ENCODE data around the gene GIGYF2.
"Not testable (repeated sequence)": the region's sequence is repeated elsewhere in the genome, so short reads cannot be mapped to it uniquely, and the experiment has no call there.

Gene GIGYF2

GRCh38 chr2:232836934-232837333, 139.8 kb downstream of the GIGYF2 start:
- H3K4me1 ChIP-seq (ENCODE audit: insufficient read depth, low read length): peaks cover 12% of the 10 kb centered on the region; the same call in 1 of the 2 replicates
- no peak overlapping the region for H3K9ac ChIP-seq (ENCODE audit: low read depth, low read length)
- no peaks in the 10 kb centered on the region for H3K9me3 ChIP-seq (ENCODE audit: control insufficient read depth, insufficient read depth, low read length)
- peaks cover 18% of the 10 kb centered on the region for H3K36me3 ChIP-seq (ENCODE audit: insufficient read depth, low read length)

DNA sequence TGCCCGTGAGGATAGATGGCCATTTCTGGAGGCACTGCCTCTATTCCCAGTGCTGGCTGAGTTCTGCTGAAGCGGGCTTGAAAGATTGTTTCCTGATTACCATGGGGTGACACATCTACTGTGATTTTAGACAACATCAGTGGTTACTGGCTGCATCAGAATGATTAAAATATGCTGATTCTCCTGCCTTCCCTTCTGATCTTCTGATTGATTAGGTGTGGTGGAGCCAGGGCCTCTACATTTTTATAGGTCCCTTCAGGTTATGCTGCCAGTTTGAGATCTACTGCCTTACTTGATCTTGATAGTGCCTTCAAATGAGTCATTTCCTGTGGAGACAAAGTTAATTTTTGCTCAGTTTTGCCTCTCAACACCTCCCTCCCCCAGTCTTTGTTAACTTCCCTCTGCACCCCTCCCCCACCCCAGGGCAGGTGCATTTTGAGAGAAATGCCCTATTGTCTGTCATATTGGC, 141.3 kb downstream of the GIGYF2 start:
- Histone ChIP-seq H3K4me1 (ENCODE audit: insufficient read depth, low read length) (peaks cover 12% of the 10 kb centered on the region; the same call in 1 of the 2 replicates), H3K9me3 (ENCODE audit: control insufficient read depth, insufficient read depth, low read length) (no peaks in the 10 kb centered on the region), H3K36me3 (ENCODE audit: insufficient read depth, low read length) (peaks cover 14% of the 10 kb centered on the region), H3K9ac (ENCODE audit: low read depth, low read length) (no peak overlapping the region)

GRCh38 chr2:232839411-232840079, 142.4 kb downstream of the GIGYF2 start:
- H3K9me3 ChIP-seq (ENCODE audit: control insufficient read depth, insufficient read depth, low read length): no peaks in the 10 kb centered on the region
- H3K4me1 ChIP-seq (ENCODE audit: insufficient read depth, low read length): peaks cover 12% of the 10 kb centered on the region; the same call in 1 of the 2 replicates
- H3K9ac ChIP-seq (ENCODE audit: low read depth, low read length): no peak overlapping the region
- peaks cover 14% of the 10 kb centered on the region for H3K36me3 ChIP-seq (ENCODE audit: insufficient read depth, low read length)

DNA sequence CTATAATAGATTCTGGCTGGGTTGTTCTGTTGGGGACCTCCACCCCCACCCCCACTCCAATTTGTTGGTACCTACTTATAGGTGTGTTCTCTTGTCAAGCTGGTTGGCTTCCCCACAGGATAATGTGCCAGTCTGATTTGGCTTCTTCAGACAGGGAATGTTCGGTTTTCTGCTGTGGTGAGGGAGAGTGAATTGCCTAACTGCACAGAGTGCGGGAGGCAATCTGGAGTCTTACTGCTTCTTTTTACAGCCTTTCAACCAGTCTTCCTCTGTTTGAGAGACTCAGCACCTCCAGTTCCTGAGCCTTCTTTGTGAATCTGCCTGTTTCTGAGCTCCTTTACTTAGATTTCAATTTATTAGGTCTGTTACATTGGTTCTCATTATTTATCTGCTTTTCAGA, 145.6 kb downstream of the GIGYF2 start:
- Histone ChIP-seq H3K9ac (ENCODE audit: low read depth, low read length) (no peak overlapping the region), H3K4me1 (ENCODE audit: insufficient read depth, low read length) (peaks cover 12% of the 10 kb centered on the region; the same call in 1 of the 2 replicates), H3K9me3 (ENCODE audit: control insufficient read depth, insufficient read depth, low read length) (no peaks in the 10 kb centered on the region), H3K36me3 (ENCODE audit: insufficient read depth, low read length) (peaks cover 22% of the 10 kb centered on the region)

GRCh38 chr2:232843834-232844233, 146.7 kb downstream of the GIGYF2 start:
- Histone ChIP-seq H3K9me3 (ENCODE audit: control insufficient read depth, insufficient read depth, low read length) (no peaks in the 10 kb centered on the region), H3K4me1 (ENCODE audit: insufficient read depth, low read length) (0 out of 2 replicates have a peak, but pooled peaks cover under 1% of the 10 kb centered on the region), H3K36me3 (ENCODE audit: insufficient read depth, low read length) (peaks cover 28% of the 10 kb centered on the region), H3K9ac (ENCODE audit: low read depth, low read length) (no peak overlapping the region)

GRCh38 chr2:232846055-232846454, 148.9 kb downstream of the GIGYF2 start:
- H3K9ac ChIP-seq (ENCODE audit: low read depth, low read length): no peak overlapping the region
- no peaks in the 10 kb centered on the region for H3K4me1 ChIP-seq (ENCODE audit: insufficient read depth, low read length)
- no peaks in the 10 kb centered on the region for H3K9me3 ChIP-seq (ENCODE audit: control insufficient read depth, insufficient read depth, low read length)
- H3K36me3 ChIP-seq (ENCODE audit: insufficient read depth, low read length): peaks cover 33% of the 10 kb centered on the region

DNA sequence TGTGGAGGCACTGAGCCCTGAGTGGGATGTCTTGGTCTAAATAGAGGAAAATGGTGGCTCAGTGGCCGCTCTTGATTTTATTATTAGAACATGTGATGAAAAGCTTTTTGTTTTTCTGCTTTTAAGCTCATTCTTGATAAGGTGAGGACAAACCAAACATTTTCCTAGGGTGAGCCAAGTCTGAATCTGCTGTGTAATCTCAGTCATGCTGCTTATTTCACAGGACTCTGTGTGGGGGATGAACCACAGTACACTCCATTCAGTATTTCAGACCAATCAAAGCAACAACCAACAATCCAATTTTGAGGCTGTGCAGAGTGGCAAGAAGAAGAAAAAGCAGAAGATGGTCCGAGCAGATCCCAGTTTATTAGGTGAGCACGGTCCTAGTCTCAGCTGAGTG, 152.9 kb downstream of the GIGYF2 start:
- Histone ChIP-seq H3K36me3 (ENCODE audit: insufficient read depth, low read length) (peaks cover 31% of the 10 kb centered on the region), H3K4me1 (ENCODE audit: insufficient read depth, low read length) (no peaks in the 10 kb centered on the region), H3K9me3 (ENCODE audit: control insufficient read depth, insufficient read depth, low read length) (no peaks in the 10 kb centered on the region), H3K9ac (ENCODE audit: low read depth, low read length) (no peak overlapping the region)

DNA sequence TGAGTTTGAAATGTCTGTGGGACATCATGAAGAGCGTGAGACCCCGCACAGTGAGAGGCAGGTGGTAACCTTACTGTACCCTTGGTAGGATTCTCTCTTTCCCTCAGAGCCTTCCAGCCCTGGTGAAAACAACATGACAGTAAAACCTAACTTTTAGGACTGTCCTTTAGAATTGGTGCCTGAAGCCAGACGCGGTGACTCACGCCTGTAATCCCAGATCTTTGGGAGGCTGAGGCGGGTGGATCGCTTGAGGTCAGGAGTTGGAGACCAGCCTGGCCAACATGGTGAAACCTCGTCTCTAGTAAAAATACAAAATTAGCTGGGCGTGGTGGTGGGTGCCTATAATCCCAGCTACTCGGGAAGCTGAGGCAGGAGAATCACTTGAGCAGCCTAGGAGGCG, 154.9 kb downstream of the GIGYF2 start:
- peaks cover 27% of the 10 kb centered on the region for H3K36me3 ChIP-seq (ENCODE audit: insufficient read depth, low read length)
- H3K4me1 ChIP-seq (ENCODE audit: insufficient read depth, low read length); H3K9me3 ChIP-seq (ENCODE audit: control insufficient read depth, insufficient read depth, low read length); H3K9ac ChIP-seq (ENCODE audit: low read depth, low read length): not testable (repeated sequence)

DNA sequence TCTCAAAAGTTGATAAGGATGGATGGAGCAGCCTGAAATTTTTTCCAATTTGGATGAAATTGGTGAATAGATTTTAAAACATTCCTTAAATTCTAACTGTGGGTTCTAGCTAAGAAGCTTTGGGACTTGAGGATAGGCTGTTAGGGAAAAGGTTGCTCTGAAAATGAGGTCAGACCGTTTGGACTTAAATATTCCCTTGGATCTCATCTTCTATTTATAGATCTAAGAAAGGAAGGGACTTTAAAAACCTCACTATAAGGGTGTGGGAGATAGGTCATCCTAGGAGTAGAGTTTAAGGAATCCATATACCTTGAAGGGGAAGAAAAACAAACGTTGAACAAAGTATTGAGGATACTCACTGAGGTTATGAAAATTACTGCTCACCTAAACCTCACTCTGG, 155.5 kb downstream of the GIGYF2 start:
- no peaks in the 10 kb centered on the region for H3K4me1 ChIP-seq (ENCODE audit: insufficient read depth, low read length)
- H3K36me3 ChIP-seq (ENCODE audit: insufficient read depth, low read length): peaks cover 32% of the 10 kb centered on the region
- no peaks in the 10 kb centered on the region for H3K9me3 ChIP-seq (ENCODE audit: control insufficient read depth, insufficient read depth, low read length)
- H3K9ac ChIP-seq (ENCODE audit: low read depth, low read length): no peak overlapping the region

- H3K9ac ChIP-seq (ENCODE audit: low read depth, low read length): no peak overlapping the region
- H3K9me3 ChIP-seq (ENCODE audit: control insufficient read depth, insufficient read depth, low read length): no peaks in the 10 kb centered on the region
- H3K36me3 ChIP-seq (ENCODE audit: insufficient read depth, low read length): peaks cover 27% of the 10 kb centered on the region
- no peaks in the 10 kb centered on the region for H3K4me1 ChIP-seq (ENCODE audit: insufficient read depth, low read length)
Observed at GRCh38 chr2:232854082-232854481, 157.0 kb downstream of the GIGYF2 start.

DNA sequence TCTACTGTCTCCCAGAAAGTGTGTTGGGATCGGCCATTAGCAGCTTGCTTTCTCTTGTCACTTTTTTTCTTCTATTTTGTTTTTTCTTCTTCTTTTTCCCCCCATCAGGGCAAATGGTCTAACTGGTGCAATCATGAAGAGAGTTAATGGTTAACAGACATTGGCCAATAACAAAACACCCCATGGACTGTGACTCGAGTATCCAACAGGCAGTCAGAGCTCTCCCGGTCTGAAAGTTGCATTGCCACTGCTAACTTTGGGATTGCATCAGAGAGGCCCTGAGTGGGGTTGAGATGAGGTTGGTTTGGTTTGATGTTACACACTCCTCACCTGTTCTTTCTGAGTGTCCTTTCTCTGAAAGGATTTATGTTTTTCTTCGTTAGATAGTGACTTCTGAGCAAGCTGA, 160.0 kb downstream of the GIGYF2 start:
- no peaks in the 10 kb centered on the region for H3K4me1 ChIP-seq (ENCODE audit: insufficient read depth, low read length)
- no peak overlapping the region for H3K9ac ChIP-seq (ENCODE audit: low read depth, low read length)
- H3K36me3 ChIP-seq (ENCODE audit: insufficient read depth, low read length): peaks cover 22% of the 10 kb centered on the region

GRCh38 chr2:232859385-232859916, 162.3 kb downstream of the GIGYF2 start:
- no peaks in the 10 kb centered on the region for H3K9me3 ChIP-seq (ENCODE audit: control insufficient read depth, insufficient read depth, low read length)

More for the DNA sequence above, 160.0 kb downstream of the GIGYF2 start:
- H3K9me3 ChIP-seq (ENCODE audit: control insufficient read depth, insufficient read depth, low read length): no peaks in the 10 kb centered on the region

DNA sequence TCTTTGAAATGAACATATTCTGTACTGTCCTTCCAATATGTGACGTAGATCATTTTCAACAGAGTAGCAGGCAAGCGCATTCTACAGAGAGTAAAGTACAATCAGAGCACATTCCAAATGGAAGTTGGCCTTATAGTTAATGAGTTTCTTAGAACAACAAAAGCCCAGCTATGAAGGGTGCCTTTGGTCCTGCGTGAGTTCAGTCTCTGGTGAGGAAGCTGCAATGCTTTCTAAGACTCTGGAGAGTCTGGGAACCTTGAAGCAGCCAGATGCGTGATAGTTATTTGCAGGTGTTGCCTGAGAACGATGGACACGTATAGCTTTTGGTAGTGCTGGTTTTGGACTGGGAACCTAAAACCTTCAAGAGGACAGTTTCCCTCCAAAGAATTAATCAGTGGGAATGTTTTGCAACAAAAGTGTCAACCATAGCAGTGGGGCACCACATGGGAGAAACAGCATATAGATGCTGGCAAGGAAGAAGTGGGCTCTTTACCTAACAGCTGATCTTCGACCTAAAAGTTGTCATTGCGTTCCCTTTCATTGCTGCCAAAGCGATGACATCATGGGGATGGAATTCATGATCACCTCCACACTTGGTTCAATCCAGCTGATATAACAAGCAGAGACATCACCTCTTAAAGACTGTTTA, 163.6 kb downstream of the GIGYF2 start:
- Histone ChIP-seq H3K9ac (ENCODE audit: low read depth, low read length) (no peak overlapping the region), H3K36me3 (ENCODE audit: insufficient read depth, low read length) (peaks cover 13% of the 10 kb centered on the region), H3K4me1 (ENCODE audit: insufficient read depth, low read length) (no peaks in the 10 kb centered on the region), H3K9me3 (ENCODE audit: control insufficient read depth, insufficient read depth, low read length) (no peaks in the 10 kb centered on the region)

More at GRCh38 chr2:232859385-232859916, 162.3 kb downstream of the GIGYF2 start:
- H3K4me1 ChIP-seq (ENCODE audit: insufficient read depth, low read length): no peaks in the 10 kb centered on the region
- H3K36me3 ChIP-seq (ENCODE audit: insufficient read depth, low read length): peaks cover 17% of the 10 kb centered on the region
- H3K9ac ChIP-seq (ENCODE audit: low read depth, low read length): no peak overlapping the region

DNA sequence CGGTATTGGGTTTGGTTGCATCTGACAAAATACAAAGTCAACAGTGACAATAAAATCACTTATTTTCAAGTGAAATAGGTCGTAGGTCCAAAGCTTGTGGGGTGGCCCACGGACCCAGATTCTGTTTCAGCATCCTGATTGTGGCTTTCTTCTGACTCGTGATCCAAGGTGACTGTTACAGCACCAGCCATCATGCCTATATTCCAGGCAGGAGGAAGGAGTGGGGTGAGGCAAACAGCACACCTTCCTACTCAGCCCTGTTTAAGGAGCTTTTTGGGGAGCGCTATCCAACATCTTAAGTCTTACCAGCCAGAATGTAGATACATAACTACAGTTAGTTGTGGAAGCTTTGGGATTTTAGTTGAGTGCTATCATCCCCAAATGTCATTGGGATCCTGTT, 164.2 kb downstream of the GIGYF2 start:
- Histone ChIP-seq H3K36me3 (ENCODE audit: insufficient read depth, low read length) (peaks cover 15% of the 10 kb centered on the region), H3K4me1 (ENCODE audit: insufficient read depth, low read length) (no peaks in the 10 kb centered on the region), H3K9me3 (ENCODE audit: control insufficient read depth, insufficient read depth, low read length) (no peaks in the 10 kb centered on the region), H3K9ac (ENCODE audit: low read depth, low read length) (no peak overlapping the region)

DNA sequence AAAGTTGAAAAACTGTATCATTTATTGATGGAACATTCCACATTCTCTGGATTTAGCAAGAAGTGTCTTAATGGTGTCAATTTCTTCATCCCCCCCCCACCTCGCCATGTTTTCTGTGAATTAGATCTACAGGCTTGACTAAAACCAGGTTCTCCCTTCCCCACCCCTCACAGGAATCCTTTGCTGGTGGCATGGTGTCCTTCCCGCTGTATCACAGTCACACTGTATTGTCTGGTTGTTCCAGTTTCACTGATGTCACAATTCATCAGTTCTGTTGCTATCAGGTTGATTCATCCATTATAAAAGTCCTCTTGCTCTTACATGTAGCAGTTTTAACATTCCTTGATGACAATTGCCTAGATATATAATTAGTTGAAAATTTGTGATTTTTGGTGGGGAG, 166.9 kb downstream of the GIGYF2 start:
- no peaks in the 10 kb centered on the region for H3K9me3 ChIP-seq (ENCODE audit: control insufficient read depth, insufficient read depth, low read length)
- H3K9ac ChIP-seq (ENCODE audit: low read depth, low read length): no peak overlapping the region
- 0 out of 2 replicates have a peak, but pooled peaks cover 9% of the 10 kb centered on the region for H3K36me3 ChIP-seq (ENCODE audit: insufficient read depth, low read length)
- no peaks in the 10 kb centered on the region for H3K4me1 ChIP-seq (ENCODE audit: insufficient read depth, low read length)

All from ES-I3 (cell line).